GM18505 (cell line): Measurements from ENCODE around the gene QPCTL.

ENCODE experiments used
- ATAC-seq: cut with Tn5 transposase; IDR thresholded peaks from one replicate; pipeline ENCODE4 v1.9.1; 2021; ENCODE audit not compliant: unreplicated experiment
- POLR2A ChIP-seq: IDR thresholded peaks from 4 replicates; pipeline ENCODE4 v1.6.1; 2011; ENCODE audit warnings: borderline replicate concordance; ENCODE audit not compliant: insufficient read depth, insufficient read length; ENCODE audit errors: extremely low read depth

Gene QPCTL

GRCh38 chr19:45752639-45753038 is 60.2 kb downstream of the QPCTL start:
- no peak for TF ChIP-seq POLR2A
- ATAC-seq = no peak

- no peak for ATAC-seq
- no peak for TF ChIP-seq POLR2A
Measured at GRCh38 chr19:45753548-45753947, 61.1 kb downstream of the QPCTL start.
